Kidney (tissue), 14 donors: ENCODE data around the gene CYP39A1. TPM values are rescaled to one million over a fixed set of nuclear protein-coding genes. Genes with fewer than 3 reads are reported as not detected.

Experiments
- DNase-seq, 5 donors: peaks; one replicate each; pipeline ENCODE4 v3.0.0-alpha.2; 2013 to 2020
- FAIRE-seq: peaks from 2 replicates; lab custom pipeline; 2012; peaks lifted over from hg19 to GRCh38; lab: Jason Lieb, UNC
- H3K27ac ChIP-seq, 2 donors: one replicate each; pipeline ENCODE4 v1.7.0; 2013; ENCODE audit warnings: low read depth in 2 of 2, low read length in 2 of 2, inconsistent platforms in 1 of 2
- H3K27me3 ChIP-seq: one replicate; pipeline ENCODE4 v1.7.1; 2013; ENCODE audit warnings: low read length, inconsistent platforms; ENCODE audit not compliant: control insufficient read depth, insufficient read depth
- H3K36me3 ChIP-seq, 3 donors: one replicate each; pipeline versions ENCODE4 v1.7.0 to v1.7.1; 2013; ENCODE audit warnings: low read length in 3 of 3, control low read depth in 1 of 3, inconsistent platforms in 1 of 3; ENCODE audit not compliant: insufficient read depth in 3 of 3, control insufficient read depth in 2 of 3
- H3K4me1 ChIP-seq, 3 donors: one replicate each; pipeline versions ENCODE4 v1.7.0 to v1.7.1; 2013; ENCODE audit warnings: low read length in 3 of 3, inconsistent platforms in 1 of 3, low read depth in 1 of 3; ENCODE audit not compliant: control insufficient read depth in 2 of 3, insufficient read depth in 2 of 3
- H3K4me3 ChIP-seq, 3 donors: one replicate each; pipeline versions ENCODE4 v1.7.0 to v1.8.1; 2013; ENCODE audit warnings: low read length in 3 of 3, control low read depth in 1 of 3, inconsistent platforms in 1 of 3
- H3K9ac ChIP-seq, 3 donors: one replicate each; pipeline versions ENCODE4 v1.7.0 to v1.7.1; 2013; ENCODE audit warnings: low read length in 3 of 3, control low read depth in 1 of 3, inconsistent platforms in 1 of 3
- H3K9me3 ChIP-seq, 3 donors: one replicate each; pipeline versions ENCODE4 v1.7.0 to v1.7.1; 2013; ENCODE audit warnings: low read length in 3 of 3, control low read depth in 1 of 3, inconsistent platforms in 1 of 3; ENCODE audit not compliant: control insufficient read depth in 2 of 3, insufficient read depth in 1 of 3
- intact Hi-C: fragments of 100-400 bp; cut with DNase I; formaldehyde crosslinking; loops from one replicate; pipeline ENCODE4 v1.11.1; 2022
- polyA plus RNA-seq: library from polyadenylated mRNA; stranded (reverse); fragments of 350-450 nt; fragmentation: Illumina TruSeq; extraction: RNeasy Lipid Tissue Mini Kit (QIAGEN cat#74804); gene quantifications from one replicate; pipeline ENCODE4 v1.2.3, GENCODE V29; 2014; ENCODE audit warnings: low read depth, low replicate concordance; ENCODE audit not compliant: insufficient read depth
- total RNA-seq: library from RNA; stranded (reverse); fragmentation: NEBNext Ultra II Directional; extraction: Animal tissue kit (Norgen Biotek cat#: 25700); gene quantifications from one replicate; pipeline ENCODE4 v1.2.1, GENCODE V29; 2021
- TF ChIP-seq, protein P1 (sequence below): IDR thresholded peaks from 3 replicates; pipeline ENCODE4 v1.5.1; 2012; ENCODE audit warnings: mild to moderate bottlenecking, moderate library complexity, borderline replicate concordance; ENCODE audit not compliant: insufficient read depth; ENCODE audit errors: extremely low read depth
- donor health status: control.
- donor health status: control.
- donor health status: control.
- donor health status: control.
- donor health status: control.
- donor health status: DM: yes; HTN: yes; CAD: no.
- donor health status: Normal renal cell carcinoma (clear cell type).

CYP39A1 gene
- total and polyA plus RNA-seq, 2 donors from 2014 or later, result 6.0 to 8.7 TPM

DNA sequence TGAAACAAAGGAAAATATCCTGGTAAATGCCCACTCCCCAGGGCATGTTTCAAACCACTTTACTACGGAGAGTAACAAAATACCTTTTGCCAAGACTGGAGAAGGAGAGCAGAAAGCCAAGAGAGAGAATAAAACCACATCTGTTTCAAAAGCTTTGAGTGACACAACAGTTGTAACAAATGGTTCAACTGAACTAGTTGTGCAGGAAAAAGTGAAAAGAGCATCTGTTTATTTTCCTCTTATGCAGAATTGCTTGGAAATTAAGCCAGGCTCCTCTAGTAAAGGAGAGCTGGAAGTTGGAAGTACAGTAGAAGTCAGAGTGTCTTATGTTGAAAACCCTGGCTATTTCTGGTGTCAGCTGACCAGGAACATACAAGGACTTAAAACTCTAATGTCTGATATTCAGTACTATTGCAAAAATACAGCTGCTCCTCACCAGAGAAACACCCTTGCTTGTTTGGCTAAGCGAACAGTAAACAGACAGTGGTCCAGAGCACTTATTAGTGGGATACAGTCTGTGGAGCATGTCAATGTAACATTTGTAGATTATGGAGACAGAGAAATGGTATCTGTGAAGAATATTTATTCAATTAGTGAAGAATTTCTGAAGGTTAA lies 37.6 kb upstream of the CYP39A1 start:
- no peak for FAIRE-seq
- H3K9ac ChIP-seq, result no peak overlapping the region
- H3K4me3 ChIP-seq, result no peak overlapping the region
- H3K27ac ChIP-seq, result no peak overlapping the region
- no peak for DNase-seq
- TF ChIP-seq, protein P1, sequence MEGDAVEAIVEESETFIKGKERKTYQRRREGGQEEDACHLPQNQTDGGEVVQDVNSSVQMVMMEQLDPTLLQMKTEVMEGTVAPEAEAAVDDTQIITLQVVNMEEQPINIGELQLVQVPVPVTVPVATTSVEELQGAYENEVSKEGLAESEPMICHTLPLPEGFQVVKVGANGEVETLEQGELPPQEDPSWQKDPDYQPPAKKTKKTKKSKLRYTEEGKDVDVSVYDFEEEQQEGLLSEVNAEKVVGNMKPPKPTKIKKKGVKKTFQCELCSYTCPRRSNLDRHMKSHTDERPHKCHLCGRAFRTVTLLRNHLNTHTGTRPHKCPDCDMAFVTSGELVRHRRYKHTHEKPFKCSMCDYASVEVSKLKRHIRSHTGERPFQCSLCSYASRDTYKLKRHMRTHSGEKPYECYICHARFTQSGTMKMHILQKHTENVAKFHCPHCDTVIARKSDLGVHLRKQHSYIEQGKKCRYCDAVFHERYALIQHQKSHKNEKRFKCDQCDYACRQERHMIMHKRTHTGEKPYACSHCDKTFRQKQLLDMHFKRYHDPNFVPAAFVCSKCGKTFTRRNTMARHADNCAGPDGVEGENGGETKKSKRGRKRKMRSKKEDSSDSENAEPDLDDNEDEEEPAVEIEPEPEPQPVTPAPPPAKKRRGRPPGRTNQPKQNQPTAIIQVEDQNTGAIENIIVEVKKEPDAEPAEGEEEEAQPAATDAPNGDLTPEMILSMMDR, result no peak
- no peaks in the 10 kb centered on the region for H3K4me1 ChIP-seq
- H3K36me3 ChIP-seq, result no peaks in the 10 kb centered on the region
- no peaks in the 10 kb centered on the region for H3K27me3 ChIP-seq
- no peaks in the 10 kb centered on the region for H3K9me3 ChIP-seq
- intact Hi-C loops, result no loop called here

DNA sequence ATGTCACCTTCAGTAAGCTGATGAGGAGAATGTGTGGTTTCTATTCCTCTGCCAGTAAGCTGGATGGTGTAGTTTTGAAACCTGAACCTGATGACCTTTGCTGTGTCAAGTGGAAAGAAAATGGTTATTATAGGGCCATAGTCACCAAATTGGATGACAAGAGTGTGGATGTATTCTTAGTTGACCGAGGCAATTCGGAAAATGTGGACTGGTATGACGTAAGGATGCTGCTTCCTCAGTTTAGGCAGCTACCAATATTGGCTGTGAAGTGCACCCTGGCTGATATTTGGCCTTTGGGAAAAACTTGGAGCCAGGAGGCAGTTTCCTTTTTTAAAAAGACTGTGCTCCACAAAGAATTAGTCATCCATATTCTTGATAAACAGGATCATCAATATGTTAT lies 37.0 kb upstream of the CYP39A1 start:
- Histone ChIP-seq H3K4me3 (no peak overlapping the region), H3K36me3 (no peaks in the 10 kb centered on the region), H3K9me3 (no peaks in the 10 kb centered on the region), H3K4me1 (no peaks in the 10 kb centered on the region), H3K9ac (no peak overlapping the region), H3K27me3 (no peaks in the 10 kb centered on the region), H3K27ac (no peak overlapping the region)
- intact Hi-C loops, result no loop called here
- no peak for FAIRE-seq
- TF ChIP-seq, protein P1, result no peak
- no peak for DNase-seq

DNA sequence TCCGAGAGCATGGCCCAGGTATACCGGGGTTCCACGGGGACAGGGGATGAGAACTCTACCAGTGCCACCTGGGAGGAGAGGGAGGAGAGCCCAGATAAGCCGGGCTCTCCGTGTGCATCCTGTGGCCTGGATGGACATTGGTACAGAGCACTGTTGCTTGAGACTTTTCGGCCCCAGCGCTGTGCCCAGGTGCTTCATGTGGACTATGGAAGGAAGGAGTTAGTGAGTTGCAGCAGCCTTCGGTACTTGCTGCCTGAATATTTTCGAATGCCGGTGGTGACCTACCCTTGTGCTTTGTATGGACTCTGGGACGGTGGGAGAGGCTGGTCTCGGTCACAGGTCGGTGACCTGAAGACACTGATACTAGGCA lies 36.3 kb upstream of the CYP39A1 start:
- H3K27ac ChIP-seq, result no peak overlapping the region
- FAIRE-seq (no peak), DNase-seq (peak in 1 of 5 donors; percentile 43)
- no peaks in the 10 kb centered on the region for H3K9me3 ChIP-seq
- intact Hi-C loops, result no loop called here
- TF ChIP-seq, protein P1, result no peak
- no peak overlapping the region for H3K9ac ChIP-seq
- H3K4me1 ChIP-seq, result no peaks in the 10 kb centered on the region
- no peaks in the 10 kb centered on the region for H3K27me3 ChIP-seq
- H3K4me3 ChIP-seq, result no peak overlapping the region
- H3K36me3 ChIP-seq, result no peaks in the 10 kb centered on the region
